SK-MEL-5 (cell line): ENCODE results near the gene IBA57. TPM values are rescaled to one million over a fixed set of nuclear protein-coding genes. Genes with fewer than 3 reads are reported as not detected.

Experiments
- DNase-seq: peaks from one replicate; pipeline ENCODE4 v3.0.0-alpha.2; 2016; ENCODE audit warnings: low read depth, low spot score
- in situ Hi-C: cut with HindIII; loops from 2 replicates; pipeline ENCODE4 v1.10.0; 2016; ENCODE audit warnings: low sequenced_read_pairs, high pct_unique_total_duplicates, low pct_unique_long_range_greater_than_20kb
- total RNA-seq: library from RNA; depleted of rRNA; stranded (reverse); fragments of >200 nt; shearing (Covaris generic); gene quantifications from 2 replicates; pipeline ENCODE4 v1.2.3, GENCODE V29; 2014

Gene IBA57
- total RNA-seq, 1 experiment from 2014 or later: 4.8 TPM

DNA sequence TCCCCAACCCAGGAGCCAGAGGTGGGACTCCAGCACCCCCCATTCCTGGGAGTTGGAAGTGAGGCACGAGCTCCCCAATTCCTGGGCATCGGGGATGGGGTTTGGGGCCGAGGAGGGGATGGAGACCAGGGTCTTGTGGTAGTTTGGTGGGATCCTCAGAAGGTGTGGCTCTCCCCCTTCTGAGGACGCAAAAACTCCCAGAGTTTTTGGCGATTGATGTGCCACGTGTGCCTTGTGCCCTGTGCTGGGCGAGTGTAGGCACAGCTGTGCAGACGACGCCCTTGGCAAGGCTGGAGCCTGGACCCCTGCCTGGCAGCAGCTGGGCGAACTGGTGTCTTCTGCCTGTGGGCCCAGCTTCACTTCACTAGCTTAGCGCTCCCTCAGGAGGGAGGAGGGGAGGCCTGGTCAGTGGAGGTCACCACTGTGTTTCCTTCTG is 22.9 kb upstream of the IBA57 start:
- no peak for DNase-seq
- in situ Hi-C loops: no loop called here

DNA sequence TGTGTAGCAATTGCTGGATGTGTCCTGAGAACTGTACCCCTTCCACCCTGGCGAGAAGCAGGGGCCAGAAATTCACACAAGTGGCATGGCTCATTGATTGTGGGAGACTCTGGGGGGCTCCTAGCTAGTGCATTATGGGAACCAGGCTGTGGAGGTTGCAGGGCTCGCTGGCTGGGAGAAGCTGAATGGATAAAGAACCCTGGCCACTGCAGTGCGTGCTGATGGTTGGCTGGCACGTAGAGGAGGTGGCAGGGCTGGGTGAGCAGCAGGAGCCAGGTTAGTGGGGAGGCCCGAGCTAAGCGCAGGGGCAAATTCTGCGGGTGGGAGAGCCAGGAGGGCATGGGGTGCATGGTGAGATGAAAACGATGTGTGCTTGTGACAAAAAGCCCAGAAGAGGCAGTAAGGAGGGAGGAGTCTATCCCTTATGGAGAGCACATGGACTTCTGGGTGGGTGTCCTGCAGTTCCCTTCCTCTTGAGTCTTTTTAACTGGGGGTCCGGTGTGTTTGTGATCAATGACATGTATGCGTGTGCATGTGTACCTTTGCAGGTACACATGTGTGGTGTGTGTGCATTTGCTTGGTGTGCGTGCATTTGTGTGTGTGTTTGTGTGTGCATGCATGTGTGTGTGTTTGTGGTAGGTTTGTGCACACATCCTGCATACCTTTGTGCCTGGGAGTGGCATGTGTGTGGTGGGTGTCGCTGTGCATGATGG is 22.0 kb upstream of the IBA57 start:
- DNase-seq: no peak
- in situ Hi-C loops: no loop called here

- no peak for DNase-seq
- in situ Hi-C loops: no loop called here
Observed at GRCh38 chr1:228144193-228144992, 21.2 kb upstream of the IBA57 start.

GRCh38 chr1:228144993-228145343 is 20.6 kb upstream of the IBA57 start:
- no peak for DNase-seq
- in situ Hi-C loops: no loop called here

- no peak for DNase-seq
- in situ Hi-C loops: no loop called here
Observed at GRCh38 chr1:228145463-228146416, 19.9 kb upstream of the IBA57 start.

DNA sequence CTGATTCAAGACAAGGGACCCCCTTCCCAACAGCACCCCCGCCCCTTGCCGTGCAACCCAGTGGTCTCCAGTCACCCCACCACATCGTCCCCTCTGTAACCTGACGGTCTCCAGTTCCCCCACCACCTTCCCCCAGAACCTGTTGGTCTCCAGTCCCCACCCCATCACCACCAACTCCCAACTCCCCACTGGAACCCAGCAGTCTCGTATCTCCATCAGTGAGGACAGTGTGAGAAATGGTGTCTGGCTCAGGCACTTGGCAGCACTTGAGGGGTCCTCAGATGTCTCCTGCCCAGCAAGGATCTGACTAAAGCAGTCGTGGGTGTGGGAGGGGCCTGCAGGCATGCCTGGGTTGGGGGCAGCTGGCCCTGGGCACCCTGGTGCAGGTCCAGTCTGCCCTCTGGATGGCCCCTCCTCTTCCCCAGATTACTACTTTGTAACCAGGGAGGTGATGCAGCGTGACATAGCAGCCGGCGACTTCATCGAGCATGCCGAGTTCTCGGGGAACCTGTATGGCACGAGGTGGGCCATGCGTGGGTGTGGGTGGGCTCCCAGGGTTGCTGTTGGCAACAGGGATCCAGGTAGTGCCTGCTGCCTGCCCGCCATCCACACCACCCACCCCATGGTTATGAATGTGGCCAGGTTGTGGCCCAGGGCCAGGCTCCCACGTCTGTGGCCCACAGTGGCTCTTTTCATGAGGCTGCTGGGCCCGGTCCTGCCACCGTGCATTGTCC is 19.0 kb upstream of the IBA57 start:
- DNase-seq: no peak
- in situ Hi-C loops: no loop called here

DNA sequence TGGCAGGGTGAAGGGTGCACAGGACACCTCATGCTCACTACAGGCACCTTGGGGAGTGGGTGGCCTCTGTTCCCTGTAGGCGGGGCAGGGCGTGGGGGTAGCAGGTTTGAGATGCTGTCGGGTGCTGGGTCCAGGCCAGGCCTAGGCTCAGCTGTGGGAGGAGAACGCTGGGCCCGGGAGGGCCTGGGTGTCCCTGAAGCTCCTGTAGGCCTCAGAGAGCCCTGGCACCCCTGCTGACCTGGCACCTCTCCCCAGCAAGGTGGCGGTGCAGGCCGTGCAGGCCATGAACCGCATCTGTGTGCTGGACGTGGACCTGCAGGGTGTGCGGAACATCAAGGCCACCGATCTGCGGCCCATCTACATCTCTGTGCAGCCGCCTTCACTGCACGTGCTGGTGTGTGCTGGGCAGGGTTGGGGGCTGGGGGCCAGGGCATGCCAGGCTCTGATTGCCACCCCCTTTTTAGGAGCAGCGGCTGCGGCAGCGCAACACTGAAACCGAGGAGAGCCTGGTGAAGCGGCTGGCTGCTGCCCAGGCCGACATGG is 18.4 kb upstream of the IBA57 start:
- in situ Hi-C loops: no loop called here
- DNase-seq: no peak

- DNase-seq: no peak
- in situ Hi-C loops: no loop called here
Observed at GRCh38 chr1:228147768-228148167, 17.8 kb upstream of the IBA57 start.

DNA sequence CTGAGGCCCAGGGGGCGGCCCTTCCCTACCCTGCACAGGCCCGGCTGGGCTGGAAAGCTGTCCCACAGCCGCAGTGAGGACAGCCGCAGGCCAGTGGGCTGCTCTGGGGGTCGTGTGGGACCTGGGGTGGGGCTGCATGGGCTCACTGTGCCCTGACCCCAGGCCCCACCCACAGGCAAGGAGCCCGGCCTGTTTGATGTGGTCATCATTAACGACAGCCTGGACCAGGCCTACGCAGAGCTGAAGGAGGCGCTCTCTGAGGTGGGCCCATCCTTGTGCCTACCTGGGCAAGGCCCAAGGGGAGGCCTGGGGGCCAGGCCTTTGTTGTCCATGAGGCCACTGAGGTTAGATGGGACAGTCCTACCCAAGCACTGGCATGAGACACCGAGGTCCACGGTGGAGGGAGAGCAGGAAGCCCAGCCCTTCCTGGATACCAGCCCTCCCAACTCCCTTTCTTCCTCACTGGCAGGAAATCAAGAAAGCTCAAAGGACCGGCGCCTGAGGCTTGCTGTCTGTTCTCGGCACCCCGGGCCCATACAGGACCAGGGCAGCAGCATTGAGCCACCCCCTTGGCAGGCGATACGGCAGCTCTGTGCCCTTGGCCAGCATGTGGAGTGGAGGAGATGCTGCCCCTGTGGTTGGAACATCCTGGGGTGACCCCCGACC is 17.3 kb upstream of the IBA57 start:
- DNase-seq: no peak
- in situ Hi-C loops: no loop called here

- DNase-seq: no peak
- in situ Hi-C loops: no loop called here
Observed at GRCh38 chr1:228148935-228149405, 16.6 kb upstream of the IBA57 start.

- no peak for DNase-seq
- in situ Hi-C loops: no loop called here
Observed at GRCh38 chr1:228149406-228150119, 16.0 kb upstream of the IBA57 start, which contains the start of gene GJC2. TSS of gene GJC2 (plus strand) at chr1:228149930. CDS start at chr1:228157759, 7,829 bp downstream.

- in situ Hi-C loops: no loop called here
- no peak for DNase-seq
Observed at GRCh38 chr1:228150120-228150460, 15.5 kb upstream of the IBA57 start.

DNA sequence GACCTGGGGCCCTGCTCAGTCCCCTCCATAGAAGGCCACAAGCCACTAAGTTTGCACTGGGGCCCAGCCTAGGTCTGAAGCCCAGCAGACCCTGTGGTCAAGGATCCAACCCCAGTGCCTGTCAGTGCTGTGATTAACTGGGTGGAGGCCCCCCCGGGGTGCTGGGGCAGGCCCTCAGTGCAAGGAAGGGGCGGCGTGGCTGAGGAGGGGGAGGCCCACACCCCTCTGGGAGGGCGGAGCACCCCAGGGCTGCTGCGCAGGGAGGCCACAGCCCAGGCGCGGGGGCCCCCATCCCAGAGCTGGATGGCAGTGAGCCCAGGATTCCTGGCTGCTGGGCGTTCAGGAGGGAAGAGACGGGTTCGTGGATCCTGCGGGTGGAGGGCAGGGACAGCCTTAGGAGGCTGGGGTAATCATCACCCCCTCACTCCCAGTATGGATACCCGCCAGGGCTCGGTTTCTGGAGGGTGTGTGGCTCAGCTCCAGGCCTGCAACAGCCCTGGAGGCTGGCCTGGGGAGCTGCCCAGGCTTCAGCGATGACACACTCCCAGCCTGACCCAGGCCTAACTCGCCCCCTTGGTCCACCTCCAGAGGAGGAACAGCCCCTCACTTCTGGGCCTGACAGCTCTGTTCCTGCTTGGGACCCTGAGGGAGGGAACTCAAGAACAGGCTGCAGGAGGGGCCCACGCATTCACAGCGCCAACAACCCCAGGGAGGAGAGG is 15.0 kb upstream of the IBA57 start:
- DNase-seq: no peak
- in situ Hi-C loops: no loop called here

- in situ Hi-C loops: no loop called here
- no peak for DNase-seq
Observed at GRCh38 chr1:228151180-228151925, 14.3 kb upstream of the IBA57 start.
